WTC11 (cell line): Measurements from ENCODE around the gene R3HCC1L. TPM values are rescaled to one million over a fixed set of nuclear protein-coding genes. Genes with fewer than 3 reads are reported as not detected.

Experiments used
- ATAC-seq: fragments of 200-7000 bp; cut with Tn5 transposase; 2 replicates; pipeline ENCODE4 v1.10.0; 2021; ENCODE audit warnings: mild to moderate bottlenecking, moderate library complexity
- CTCF ChIA-PET: fragments of 300-600 bp; sonication (Branson Sonifier 250); formaldehyde crosslinking; loops from one replicate; lab custom pipeline; 2021; ENCODE audit warnings: antibody characterized with exemption; lab: Charles Lee
- POLR2A ChIA-PET: fragments of 350-600 bp; sonication (Branson Sonifier 250); formaldehyde crosslinking; loops from one replicate; lab custom pipeline; 2021; ENCODE audit warnings: antibody characterized with exemption; lab: Charles Lee
- DNase-seq: peaks from one replicate; pipeline ENCODE4 v3.0.0; 2021; ENCODE audit warnings: low spot score
- H3K27ac Mint-ChIP-seq: 2 replicates; pipeline ENCODE4 v1.8.0; 2021; ENCODE audit warnings: mixed read lengths
- H3K27me3 Mint-ChIP-seq: 2 replicates; pipeline ENCODE4 v1.8.0; 2021; ENCODE audit warnings: low read depth, mild to moderate bottlenecking, moderate library complexity, mixed read lengths
- H3K36me3 Mint-ChIP-seq: 2 replicates; pipeline ENCODE4 v1.8.0; 2021; ENCODE audit warnings: mixed read lengths
- H3K4me1 Mint-ChIP-seq: 2 replicates; pipeline ENCODE4 v1.8.0; 2022; ENCODE audit warnings: mixed read lengths
- H3K4me3 Mint-ChIP-seq: 2 replicates; pipeline ENCODE4 v1.8.0; 2021; ENCODE audit warnings: mild to moderate bottlenecking, moderate library complexity, mixed read lengths
- H3K9me3 Mint-ChIP-seq: 2 replicates; pipeline ENCODE4 v1.8.0; 2021; ENCODE audit warnings: mixed read lengths
- CREB1 ChIP-seq: sonication (generic); formaldehyde crosslinking; IDR thresholded peaks from 2 replicates; pipeline ENCODE4 v1.8.0; 2023; ENCODE audit warnings: mild to moderate bottlenecking, missing genetic modification reagents
- GRHL2 ChIP-seq: fragments of 250-450 bp; sonication (Bioruptor Pico); IDR thresholded peaks from 2 replicates; pipeline ENCODE4 v1.8.0; 2022; ENCODE audit warnings: mild to moderate bottlenecking, moderate library complexity; ENCODE audit not compliant: insufficient replicate concordance, severe bottlenecking
- IRF2 ChIP-seq: sonication (generic); formaldehyde crosslinking; IDR thresholded peaks from 2 replicates; pipeline ENCODE4 v1.8.0; 2022; ENCODE audit warnings: low read depth, missing genetic modification reagents, borderline replicate concordance
- PRRX2 ChIP-seq: fragments of 250-450 bp; sonication (Bioruptor Pico); IDR thresholded peaks from 2 replicates; pipeline ENCODE4 v1.8.0; 2021; ENCODE audit warnings: mild to moderate bottlenecking
- SMAD4 ChIP-seq: sonication (generic); formaldehyde crosslinking; IDR thresholded peaks from 2 replicates; pipeline ENCODE4 v1.8.0; 2022; ENCODE audit warnings: mild to moderate bottlenecking, missing genetic modification reagents
- ZNF219 ChIP-seq: sonication (generic); formaldehyde crosslinking; IDR thresholded peaks from 2 replicates; pipeline ENCODE4 v1.8.0; 2023; ENCODE audit warnings: missing genetic modification reagents, mild to moderate bottlenecking, borderline replicate concordance
- ZNF263 ChIP-seq: sonication (generic); formaldehyde crosslinking; IDR thresholded peaks from 2 replicates; pipeline ENCODE4 v1.8.1; 2022; ENCODE audit warnings: low read depth, mild to moderate bottlenecking, moderate library complexity, missing genetic modification reagents
- ZNF416 ChIP-seq: fragments of 250-450 bp; sonication (Bioruptor Pico); IDR thresholded peaks from 2 replicates; pipeline ENCODE4 v1.9.0; 2021; ENCODE audit warnings: mild to moderate bottlenecking, inconsistent platforms
- total RNA-seq: library from RNA; stranded (reverse); gene quantifications from 3 replicates; pipeline ENCODE4 v1.2.3, GENCODE V29; 2021
- TF ChIP-seq, protein P1 (sequence below): sonication (generic); formaldehyde crosslinking; IDR thresholded peaks from 2 replicates; pipeline ENCODE4 v1.8.1; 2023; ENCODE audit warnings: mild to moderate bottlenecking, moderate library complexity, missing genetic modification reagents
- TF ChIP-seq, protein P2 (sequence below): fragments of 200-600 bp; IDR thresholded peaks from 2 replicates; pipeline ENCODE4 v1.8.0; 2022; ENCODE audit warnings: antibody characterized with exemption
- TF ChIP-seq, protein P3 (sequence below): fragments of 250-450 bp; sonication (Bioruptor Pico); IDR thresholded peaks from 2 replicates; pipeline ENCODE4 v1.9.0; 2021; ENCODE audit warnings: mild to moderate bottlenecking
- TF ChIP-seq, protein P4 (sequence below): sonication (generic); formaldehyde crosslinking; IDR thresholded peaks from 2 replicates; pipeline ENCODE4 v1.8.0; 2022; ENCODE audit warnings: missing genetic modification reagents
- TF ChIP-seq, protein P5 (sequence below): fragments of 250-450 bp; sonication (Bioruptor Pico); IDR thresholded peaks from 2 replicates; pipeline ENCODE4 v1.9.0; 2021; ENCODE audit warnings: mild to moderate bottlenecking

The R3HCC1L gene
- total RNA-seq, 1 experiment from 2014 or later = 14.7 TPM

DNA sequence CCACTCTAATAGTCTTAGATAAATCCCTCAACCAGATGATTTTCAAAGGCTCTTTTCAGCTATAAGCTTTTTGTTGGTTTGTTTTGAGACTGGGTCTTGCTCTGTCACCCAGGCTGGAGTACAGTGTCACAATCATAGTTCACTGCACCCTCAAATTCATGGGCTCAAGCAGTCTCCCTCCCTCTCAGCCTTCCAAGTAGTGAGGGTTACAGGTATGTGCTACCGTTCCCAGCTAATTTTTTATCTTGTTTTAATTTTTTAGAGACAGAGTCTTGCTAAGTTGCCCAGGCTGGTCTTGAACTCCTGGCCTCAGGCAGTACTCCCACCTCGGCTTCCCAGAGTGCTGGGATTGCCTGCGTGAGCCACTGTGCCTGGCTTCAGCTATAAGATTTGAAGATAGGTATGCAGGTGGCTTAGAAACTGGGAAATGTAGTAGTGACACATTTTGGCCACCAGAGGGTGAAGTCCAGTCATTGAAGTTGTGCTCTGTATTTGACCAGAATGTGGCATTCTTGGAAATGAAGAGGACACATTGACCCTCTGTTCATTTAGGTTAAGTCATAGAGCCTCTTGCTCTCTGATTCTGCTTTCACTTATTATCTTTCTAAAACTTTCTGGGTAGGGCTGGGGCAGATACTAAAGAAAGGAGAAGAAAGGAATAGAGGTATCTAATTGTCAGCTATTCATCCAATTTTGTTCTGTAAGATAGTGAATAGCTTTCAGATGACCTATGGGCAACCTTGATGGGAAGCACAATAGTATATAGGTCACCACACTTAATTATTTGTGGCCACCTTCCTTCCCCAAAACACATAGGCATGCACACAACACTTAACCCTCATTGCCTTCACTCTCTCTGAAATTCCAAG, 36.0 kb downstream of the R3HCC1L start:
- TF ChIP-seq SMAD4 (CRISPR knock-in tag) (no peak), ZNF416 (CRISPR knock-in tag) (no peak), IRF2 (CRISPR knock-in tag) (no peak), PRRX2 (CRISPR knock-in tag) (no peak), ZNF263 (CRISPR knock-in tag) (no peak)
- TF ChIP-seq, protein P1, sequence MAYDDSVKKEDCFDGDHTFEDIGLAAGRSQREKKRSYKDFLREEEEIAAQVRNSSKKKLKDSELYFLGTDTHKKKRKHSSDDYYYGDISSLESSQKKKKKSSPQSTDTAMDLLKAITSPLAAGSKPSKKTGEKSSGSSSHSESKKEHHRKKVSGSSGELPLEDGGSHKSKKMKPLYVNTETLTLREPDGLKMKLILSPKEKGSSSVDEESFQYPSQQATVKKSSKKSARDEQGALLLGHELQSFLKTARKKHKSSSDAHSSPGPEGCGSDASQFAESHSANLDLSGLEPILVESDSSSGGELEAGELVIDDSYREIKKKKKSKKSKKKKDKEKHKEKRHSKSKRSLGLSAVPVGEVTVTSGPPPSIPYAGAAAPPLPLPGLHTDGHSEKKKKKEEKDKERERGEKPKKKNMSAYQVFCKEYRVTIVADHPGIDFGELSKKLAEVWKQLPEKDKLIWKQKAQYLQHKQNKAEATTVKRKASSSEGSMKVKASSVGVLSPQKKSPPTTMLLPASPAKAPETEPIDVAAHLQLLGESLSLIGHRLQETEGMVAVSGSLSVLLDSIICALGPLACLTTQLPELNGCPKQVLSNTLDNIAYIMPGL = no peak
- TF ChIP-seq, protein P2, sequence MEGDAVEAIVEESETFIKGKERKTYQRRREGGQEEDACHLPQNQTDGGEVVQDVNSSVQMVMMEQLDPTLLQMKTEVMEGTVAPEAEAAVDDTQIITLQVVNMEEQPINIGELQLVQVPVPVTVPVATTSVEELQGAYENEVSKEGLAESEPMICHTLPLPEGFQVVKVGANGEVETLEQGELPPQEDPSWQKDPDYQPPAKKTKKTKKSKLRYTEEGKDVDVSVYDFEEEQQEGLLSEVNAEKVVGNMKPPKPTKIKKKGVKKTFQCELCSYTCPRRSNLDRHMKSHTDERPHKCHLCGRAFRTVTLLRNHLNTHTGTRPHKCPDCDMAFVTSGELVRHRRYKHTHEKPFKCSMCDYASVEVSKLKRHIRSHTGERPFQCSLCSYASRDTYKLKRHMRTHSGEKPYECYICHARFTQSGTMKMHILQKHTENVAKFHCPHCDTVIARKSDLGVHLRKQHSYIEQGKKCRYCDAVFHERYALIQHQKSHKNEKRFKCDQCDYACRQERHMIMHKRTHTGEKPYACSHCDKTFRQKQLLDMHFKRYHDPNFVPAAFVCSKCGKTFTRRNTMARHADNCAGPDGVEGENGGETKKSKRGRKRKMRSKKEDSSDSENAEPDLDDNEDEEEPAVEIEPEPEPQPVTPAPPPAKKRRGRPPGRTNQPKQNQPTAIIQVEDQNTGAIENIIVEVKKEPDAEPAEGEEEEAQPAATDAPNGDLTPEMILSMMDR = peak; percentile 57
- TF ChIP-seq, protein P3, sequence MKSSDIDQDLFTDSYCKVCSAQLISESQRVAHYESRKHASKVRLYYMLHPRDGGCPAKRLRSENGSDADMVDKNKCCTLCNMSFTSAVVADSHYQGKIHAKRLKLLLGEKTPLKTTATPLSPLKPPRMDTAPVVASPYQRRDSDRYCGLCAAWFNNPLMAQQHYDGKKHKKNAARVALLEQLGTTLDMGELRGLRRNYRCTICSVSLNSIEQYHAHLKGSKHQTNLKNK (CRISPR knock-in tag) = no peak
- ChIA-PET CTCF (interaction anchor here (0.6 to 6.2 kb wide), 44 partner anchors 9 to 980 kb away, joined by 3 to 63 read pairs (median 4); partner anchors contain the start of genes LOXL4 and R3HCC1L), POLR2A (interaction anchor here (0.6 kb wide), 1 partner anchor 20 kb away, joined by 3 read pairs; no protein-coding TSS in a partner anchor)
- Mint-ChIP-seq H3K4me3 (no peak overlapping the region), H3K4me1 (peaks cover 75% of the 10 kb centered on the region), H3K36me3 (peaks cover 6% of the 10 kb centered on the region), H3K9me3 (no peaks in the 10 kb centered on the region), H3K27me3 (no peaks in the 10 kb centered on the region), H3K27ac (no peak overlapping the region; the same call in 1 of the 2 replicates)
- DNase-seq (peak; percentile 71), ATAC-seq (peak; percentile 81)

DNA sequence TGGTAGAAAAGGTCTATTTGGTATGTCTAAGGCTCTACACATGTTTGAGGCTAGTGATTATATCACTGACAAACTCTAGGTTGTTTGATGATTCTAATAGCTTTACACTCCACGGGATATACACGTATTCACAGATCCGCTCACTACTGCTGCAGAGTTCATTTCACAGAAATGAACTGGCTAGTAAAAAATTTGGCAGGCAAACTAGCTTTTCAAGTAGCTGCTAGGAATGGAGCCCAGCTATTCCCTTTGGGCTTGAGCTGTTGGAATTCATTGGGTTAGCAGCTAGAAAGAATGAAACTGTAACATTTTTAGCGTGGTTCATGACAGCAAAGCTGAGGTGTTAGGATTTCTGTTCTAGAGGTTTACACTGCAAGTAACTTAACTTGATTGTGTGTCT, 37.6 kb downstream of the R3HCC1L start:
- POLR2A ChIA-PET = interaction anchor here (1.6 kb wide), 1 partner anchor 38 kb away, joined by 3 read pairs; the partner anchor contains the start of gene R3HCC1L
- Mint-ChIP-seq H3K4me3 (no peak overlapping the region), H3K36me3 (peaks cover 9% of the 10 kb centered on the region), H3K9me3 (no peaks in the 10 kb centered on the region), H3K27ac (peak overlapping the region; percentile 58; the same call in 1 of the 2 replicates), H3K27me3 (no peaks in the 10 kb centered on the region), H3K4me1 (peaks cover 69% of the 10 kb centered on the region)
- CTCF ChIA-PET = interaction anchor here (1.2 to 6.2 kb wide), 4 partner anchors 33 to 137 kb away, joined by 3 to 63 read pairs (median 10); partner anchors contain the start of gene R3HCC1L
- ATAC-seq (no peak), DNase-seq (no peak)
- TF ChIP-seq, protein P4, sequence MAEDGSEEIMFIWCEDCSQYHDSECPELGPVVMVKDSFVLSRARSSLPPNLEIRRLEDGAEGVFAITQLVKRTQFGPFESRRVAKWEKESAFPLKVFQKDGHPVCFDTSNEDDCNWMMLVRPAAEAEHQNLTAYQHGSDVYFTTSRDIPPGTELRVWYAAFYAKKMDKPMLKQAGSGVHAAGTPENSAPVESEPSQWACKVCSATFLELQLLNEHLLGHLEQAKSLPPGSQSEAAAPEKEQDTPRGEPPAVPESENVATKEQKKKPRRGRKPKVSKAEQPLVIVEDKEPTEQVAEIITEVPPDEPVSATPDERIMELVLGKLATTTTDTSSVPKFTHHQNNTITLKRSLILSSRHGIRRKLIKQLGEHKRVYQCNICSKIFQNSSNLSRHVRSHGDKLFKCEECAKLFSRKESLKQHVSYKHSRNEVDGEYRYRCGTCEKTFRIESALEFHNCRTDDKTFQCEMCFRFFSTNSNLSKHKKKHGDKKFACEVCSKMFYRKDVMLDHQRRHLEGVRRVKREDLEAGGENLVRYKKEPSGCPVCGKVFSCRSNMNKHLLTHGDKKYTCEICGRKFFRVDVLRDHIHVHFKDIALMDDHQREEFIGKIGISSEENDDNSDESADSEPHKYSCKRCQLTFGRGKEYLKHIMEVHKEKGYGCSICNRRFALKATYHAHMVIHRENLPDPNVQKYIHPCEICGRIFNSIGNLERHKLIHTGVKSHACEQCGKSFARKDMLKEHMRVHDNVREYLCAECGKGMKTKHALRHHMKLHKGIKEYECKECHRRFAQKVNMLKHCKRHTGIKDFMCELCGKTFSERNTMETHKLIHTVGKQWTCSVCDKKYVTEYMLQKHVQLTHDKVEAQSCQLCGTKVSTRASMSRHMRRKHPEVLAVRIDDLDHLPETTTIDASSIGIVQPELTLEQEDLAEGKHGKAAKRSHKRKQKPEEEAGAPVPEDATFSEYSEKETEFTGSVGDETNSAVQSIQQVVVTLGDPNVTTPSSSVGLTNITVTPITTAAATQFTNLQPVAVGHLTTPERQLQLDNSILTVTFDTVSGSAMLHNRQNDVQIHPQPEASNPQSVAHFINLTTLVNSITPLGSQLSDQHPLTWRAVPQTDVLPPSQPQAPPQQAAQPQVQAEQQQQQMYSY (CRISPR knock-in tag) = no peak
- no peak for TF ChIP-seq ZNF219

DNA sequence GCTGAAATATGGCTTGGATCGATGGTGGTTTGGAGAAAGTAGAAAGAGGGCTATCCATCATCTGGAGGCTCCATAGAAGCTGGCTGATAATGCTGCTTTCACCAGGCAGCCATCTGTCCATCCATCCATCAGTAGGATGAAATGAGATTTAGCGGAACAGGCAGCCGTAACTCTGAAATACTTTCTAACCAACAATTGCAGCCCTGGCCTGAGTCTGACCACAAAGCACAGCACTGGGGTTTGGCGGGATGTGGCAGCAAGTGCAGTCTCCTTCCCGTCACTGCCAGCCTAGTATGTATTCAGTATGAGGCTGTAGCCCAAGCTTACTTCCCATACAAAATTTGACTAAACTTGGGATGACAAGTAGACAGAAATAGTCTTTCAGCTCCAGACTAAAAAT, 38.0 kb downstream of the R3HCC1L start:
- peaks cover 14% of the 10 kb centered on the region for H3K36me3 Mint-ChIP-seq
- no peaks in the 10 kb centered on the region for H3K27me3 Mint-ChIP-seq
- H3K4me1 Mint-ChIP-seq = peaks cover 65% of the 10 kb centered on the region
- DNase-seq = no peak
- H3K4me3 Mint-ChIP-seq = no peak overlapping the region
- 0 out of 2 replicates have a peak, but pooled peaks cover 2% of the 10 kb centered on the region for H3K9me3 Mint-ChIP-seq
- CTCF ChIA-PET = interaction anchor here (1.2 to 6.2 kb wide), 3 partner anchors 33 to 137 kb away, joined by 3 to 63 read pairs (median 3); no protein-coding TSS in a partner anchor
- no peak for TF ChIP-seq GRHL2 (CRISPR knock-in tag)
- TF ChIP-seq, protein P5, sequence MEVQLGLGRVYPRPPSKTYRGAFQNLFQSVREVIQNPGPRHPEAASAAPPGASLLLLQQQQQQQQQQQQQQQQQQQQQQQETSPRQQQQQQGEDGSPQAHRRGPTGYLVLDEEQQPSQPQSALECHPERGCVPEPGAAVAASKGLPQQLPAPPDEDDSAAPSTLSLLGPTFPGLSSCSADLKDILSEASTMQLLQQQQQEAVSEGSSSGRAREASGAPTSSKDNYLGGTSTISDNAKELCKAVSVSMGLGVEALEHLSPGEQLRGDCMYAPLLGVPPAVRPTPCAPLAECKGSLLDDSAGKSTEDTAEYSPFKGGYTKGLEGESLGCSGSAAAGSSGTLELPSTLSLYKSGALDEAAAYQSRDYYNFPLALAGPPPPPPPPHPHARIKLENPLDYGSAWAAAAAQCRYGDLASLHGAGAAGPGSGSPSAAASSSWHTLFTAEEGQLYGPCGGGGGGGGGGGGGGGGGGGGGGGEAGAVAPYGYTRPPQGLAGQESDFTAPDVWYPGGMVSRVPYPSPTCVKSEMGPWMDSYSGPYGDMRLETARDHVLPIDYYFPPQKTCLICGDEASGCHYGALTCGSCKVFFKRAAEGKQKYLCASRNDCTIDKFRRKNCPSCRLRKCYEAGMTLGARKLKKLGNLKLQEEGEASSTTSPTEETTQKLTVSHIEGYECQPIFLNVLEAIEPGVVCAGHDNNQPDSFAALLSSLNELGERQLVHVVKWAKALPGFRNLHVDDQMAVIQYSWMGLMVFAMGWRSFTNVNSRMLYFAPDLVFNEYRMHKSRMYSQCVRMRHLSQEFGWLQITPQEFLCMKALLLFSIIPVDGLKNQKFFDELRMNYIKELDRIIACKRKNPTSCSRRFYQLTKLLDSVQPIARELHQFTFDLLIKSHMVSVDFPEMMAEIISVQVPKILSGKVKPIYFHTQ = no peak
- no peak for TF ChIP-seq CREB1 (CRISPR knock-in tag)
- POLR2A ChIA-PET = interaction anchor here (1.6 kb wide), 1 partner anchor 38 kb away, joined by 3 read pairs; the partner anchor contains the start of gene R3HCC1L
- no peak overlapping the region; the same call in 1 of the 2 replicates for H3K27ac Mint-ChIP-seq
- no peak for ATAC-seq
